C4-2B (cell line): ENCODE results near the gene SLC35E2B.
"Not testable (repeated sequence)": the region's sequence is repeated elsewhere in the genome, so short reads cannot be mapped to it uniquely, and the experiment has no call there.

Experiments used
- ZFX ChIP-seq: fragments of 450-650 bp; IDR thresholded peaks from 2 replicates; pipeline ENCODE4 v1.6.1; 2017
- TF ChIP-seq, protein P1 (sequence below): fragments of 450-650 bp; conservative IDR thresholded peaks from 2 replicates; pipeline ENCODE4 v1.5.1; 2017; ENCODE audit warnings: mild to moderate bottlenecking

DNA sequence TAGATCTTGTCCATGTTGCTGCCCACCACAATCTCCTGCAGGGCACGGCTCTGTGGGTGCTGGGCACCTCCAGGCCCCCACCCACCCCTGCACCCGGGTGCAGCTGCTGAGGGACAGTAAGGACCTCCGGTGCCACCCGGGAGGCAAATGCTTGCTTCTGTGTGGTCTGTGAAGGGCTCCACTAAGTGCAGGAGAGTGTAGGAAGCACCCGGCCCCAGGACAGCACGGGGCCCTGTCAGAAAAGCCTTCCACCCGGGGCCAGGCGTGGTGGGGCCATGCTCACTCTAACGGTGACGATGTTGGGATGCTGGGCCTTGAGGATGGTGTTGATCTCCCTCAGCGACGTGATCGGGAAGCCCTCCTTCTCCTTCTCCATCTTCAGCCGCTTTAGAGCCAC, 55.1 kb downstream of the SLC35E2B start:
- TF ChIP-seq, protein P1, sequence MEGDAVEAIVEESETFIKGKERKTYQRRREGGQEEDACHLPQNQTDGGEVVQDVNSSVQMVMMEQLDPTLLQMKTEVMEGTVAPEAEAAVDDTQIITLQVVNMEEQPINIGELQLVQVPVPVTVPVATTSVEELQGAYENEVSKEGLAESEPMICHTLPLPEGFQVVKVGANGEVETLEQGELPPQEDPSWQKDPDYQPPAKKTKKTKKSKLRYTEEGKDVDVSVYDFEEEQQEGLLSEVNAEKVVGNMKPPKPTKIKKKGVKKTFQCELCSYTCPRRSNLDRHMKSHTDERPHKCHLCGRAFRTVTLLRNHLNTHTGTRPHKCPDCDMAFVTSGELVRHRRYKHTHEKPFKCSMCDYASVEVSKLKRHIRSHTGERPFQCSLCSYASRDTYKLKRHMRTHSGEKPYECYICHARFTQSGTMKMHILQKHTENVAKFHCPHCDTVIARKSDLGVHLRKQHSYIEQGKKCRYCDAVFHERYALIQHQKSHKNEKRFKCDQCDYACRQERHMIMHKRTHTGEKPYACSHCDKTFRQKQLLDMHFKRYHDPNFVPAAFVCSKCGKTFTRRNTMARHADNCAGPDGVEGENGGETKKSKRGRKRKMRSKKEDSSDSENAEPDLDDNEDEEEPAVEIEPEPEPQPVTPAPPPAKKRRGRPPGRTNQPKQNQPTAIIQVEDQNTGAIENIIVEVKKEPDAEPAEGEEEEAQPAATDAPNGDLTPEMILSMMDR = not testable (repeated sequence)
- not testable (repeated sequence) for TF ChIP-seq ZFX
